Measurements from ENCODE around the gene COX6A1.

Gene COX6A1

DNA sequence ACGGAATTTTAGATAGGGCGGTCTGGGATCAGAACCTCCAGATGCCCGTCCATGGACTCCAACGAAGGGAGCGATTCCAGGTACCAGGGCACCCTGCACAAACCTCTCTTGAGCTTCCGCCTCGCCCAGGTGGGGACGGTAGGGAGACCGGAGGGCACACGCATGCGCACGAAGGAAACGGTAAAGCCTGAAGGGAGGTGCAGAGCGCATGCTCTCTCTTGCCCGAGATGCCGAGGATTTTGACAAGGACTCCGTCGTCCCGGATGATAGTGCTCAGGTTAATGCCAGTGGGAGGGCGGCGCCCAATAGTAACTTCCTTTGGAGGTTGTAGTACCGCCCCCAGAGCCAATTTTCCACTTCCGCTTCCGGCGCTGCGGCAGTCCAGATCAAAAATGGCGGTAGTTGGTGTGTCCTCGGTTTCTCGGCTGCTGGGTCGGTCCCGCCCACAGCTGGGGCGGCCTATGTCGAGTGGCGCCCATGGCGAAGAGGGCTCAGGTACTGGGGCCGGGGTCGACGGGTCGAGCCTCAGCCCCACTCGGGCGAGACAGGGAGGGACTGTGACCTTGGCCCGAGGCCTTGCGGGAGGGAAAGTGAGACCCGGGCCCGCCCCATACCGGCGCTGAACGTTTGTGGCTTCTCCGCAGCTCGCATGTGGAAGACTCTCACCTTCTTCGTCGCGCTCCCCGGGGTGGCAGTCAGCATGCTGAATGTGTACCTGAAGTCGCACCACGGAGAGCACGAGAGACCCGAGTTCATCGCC lies at the start of gene COX6A1:
COX6A1 (plus strand) TSS at position 379 of the 760 bp plus-strand sequence; CDS start at position 393, 14 bp downstream.
- DNase-seq (ENCODE audit: extremely low read depth in 1 of 2, low read depth in 1 of 2), result peak; percentile 93 to 97

DNA sequence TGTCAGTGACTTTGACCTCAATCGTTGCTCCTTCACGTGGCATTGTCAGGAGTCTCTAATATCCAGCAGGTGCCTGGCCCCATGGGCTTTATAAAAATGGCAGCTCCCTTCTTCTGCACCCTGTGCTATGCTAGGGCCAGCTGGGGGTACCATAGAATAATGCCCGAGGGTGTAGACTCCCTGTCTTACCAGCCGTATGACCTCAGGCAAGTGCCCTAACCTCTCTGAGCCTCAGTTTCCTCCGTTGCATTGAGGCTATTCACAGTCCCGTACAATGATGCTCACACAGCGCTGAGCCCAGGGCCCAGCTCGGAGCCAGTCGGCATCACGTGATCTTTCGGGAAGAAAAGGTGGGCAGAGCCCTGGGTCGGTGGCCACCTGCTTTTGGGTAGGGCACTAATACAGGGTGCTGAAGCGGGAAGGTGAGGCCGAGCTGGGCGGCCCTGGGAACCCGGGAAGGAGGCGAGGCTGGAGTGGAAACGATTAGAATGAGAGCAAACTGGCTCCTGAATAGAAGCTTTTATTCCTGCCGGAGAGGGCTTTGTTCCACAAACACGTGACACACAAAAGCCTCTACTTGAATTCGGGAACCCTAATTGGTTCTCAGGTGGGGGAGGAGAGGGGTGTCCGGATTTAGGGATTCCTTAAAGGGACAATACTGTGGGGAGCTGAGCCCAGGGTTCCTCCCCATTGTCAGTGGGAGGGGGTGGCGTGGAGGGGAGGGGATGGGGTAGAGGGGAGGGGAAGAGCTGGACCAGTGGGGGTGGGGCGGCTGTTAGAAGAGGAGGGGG lies 49.0 kb upstream of the COX6A1 start:
- DNase-seq (ENCODE audit: extremely low read depth in 1 of 2, low read depth in 1 of 2), result no peak

- no peak for DNase-seq (ENCODE audit: extremely low read depth in 1 of 2, low read depth in 1 of 2)
These were observed 47.3 kb upstream of the COX6A1 start for GRCh38 chr12:120390540-120391120.

DNA sequence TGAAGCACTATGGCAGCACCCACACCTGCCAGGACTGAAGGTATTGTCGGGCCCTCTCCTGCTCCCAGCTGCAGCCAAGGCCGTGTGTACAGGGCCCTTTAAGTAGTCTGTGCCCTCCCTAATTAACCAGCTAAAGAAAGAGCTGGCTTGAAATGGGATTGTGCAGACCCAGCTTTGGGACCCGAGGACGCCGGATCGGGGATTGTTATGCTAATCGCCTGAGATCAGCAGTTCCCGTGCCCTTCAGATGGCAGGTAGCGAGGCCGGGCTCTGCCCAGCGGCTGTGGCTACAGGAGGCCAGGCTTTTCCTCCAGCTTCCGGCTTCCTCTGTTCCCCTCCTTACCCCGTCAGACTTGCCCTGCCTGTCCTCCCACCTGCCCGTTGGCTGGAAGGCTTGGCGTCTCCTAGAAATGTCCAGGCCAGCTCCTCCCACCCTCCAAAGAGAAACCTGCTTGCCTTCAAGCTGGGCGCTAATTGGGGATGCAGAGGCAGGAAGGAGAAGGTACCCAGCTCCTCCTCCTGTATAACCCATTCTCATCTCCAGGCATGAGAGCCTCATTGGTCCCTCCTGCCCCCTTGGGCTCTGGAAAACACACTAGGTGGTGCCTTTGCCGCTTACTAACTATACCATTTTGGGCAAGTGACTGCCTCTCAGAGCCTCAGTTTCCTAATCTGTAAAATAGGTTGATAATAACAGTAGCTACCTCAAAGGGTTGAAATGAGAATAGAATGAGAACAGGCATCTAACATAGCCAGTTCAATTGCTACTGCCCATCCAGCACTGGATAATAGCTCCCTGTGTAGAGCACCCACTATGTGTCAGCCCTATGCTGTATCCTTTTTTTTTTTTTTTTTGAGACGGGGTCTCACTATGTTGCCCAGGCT lies 43.2 kb upstream of the COX6A1 start:
- DNase-seq (ENCODE audit: extremely low read depth in 1 of 2, low read depth in 1 of 2), result no peak

DNA sequence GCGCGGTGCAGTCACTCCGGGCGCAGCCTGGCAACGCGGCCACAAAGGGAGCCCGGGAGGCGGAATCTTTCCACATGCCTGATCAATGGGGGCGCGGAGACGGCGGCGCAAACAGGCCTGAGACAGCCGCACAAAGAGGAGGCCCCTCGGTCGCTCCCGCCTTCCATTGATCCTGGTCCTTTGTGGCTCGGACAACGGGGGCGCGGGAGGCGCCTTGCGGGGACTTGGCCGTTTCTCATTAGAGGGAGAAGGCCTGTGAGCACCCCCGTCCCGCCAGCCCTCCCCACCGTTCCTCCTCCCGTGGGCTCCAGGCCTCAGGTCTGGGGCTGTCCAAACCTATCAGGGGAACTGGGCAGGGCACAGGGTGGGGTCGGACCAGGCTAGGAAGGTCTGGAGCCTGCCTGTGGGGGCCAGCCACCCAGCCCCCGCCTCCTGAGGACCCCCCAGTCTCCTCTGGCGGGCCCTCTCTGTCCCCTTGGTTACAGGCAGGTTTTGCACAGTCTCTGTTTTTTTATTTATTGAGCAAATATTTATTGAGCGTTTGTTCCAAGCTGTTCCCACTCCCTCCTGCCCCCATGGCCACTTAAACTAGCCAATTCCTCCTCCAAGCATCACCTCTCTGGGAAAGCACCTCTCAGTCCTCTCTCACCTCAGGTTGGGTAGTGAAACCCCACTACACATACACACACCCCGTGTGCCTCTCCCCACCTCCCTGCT lies 39.9 kb upstream of the COX6A1 start:
- no peak for DNase-seq (ENCODE audit: extremely low read depth in 1 of 2, low read depth in 1 of 2)

GRCh38 chr12:120399531-120399930 lies 38.4 kb upstream of the COX6A1 start:
- DNase-seq (ENCODE audit: extremely low read depth in 1 of 2, low read depth in 1 of 2), result no peak

DNA sequence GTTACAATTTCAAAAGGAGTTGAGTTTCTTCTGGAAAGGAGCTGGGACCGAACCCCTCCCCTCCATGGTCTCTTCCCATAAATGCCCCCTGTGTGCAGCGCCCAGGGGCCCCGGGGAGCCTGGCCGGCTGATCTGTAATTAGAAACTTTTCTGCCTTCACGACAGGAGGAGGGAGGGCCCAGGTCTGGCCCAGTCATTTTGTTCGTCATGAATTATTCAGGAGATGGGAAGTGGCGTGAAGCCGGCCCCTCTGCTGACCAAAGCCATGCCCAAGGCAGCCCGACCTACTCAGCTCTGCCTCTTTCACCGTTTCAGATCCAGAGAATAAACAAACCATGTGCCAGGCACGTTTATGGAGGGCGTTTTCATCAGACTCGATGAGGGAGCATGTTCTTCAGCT lies 35.7 kb upstream of the COX6A1 start:
- no peak for DNase-seq (ENCODE audit: extremely low read depth in 1 of 2, low read depth in 1 of 2)

GRCh38 chr12:120403869-120404268 lies 34.0 kb upstream of the COX6A1 start:
- DNase-seq (ENCODE audit: extremely low read depth in 1 of 2, low read depth in 1 of 2), result no peak

- DNase-seq (ENCODE audit: extremely low read depth in 1 of 2, low read depth in 1 of 2), result no peak
These were observed 33.6 kb upstream of the COX6A1 start for GRCh38 chr12:120404271-120404670.

DNA sequence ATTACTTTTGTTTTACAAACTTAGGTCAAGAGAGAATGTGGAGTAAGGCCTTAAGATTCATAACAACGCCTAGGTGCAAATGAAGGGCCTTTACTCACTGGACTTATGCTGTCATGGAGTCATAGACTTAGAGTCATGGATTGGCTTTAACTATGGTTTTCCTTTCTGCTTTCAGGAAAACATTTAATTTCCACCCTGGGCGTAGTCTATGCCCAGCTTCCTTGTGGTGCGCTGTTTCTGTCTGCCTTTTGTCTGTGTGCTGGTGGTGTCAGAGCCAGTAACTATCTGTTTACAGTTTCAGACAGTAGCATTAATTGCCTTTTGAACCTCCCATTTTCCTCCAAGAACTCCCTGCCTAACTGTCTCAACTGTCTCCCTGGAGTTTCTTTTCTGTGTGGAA lies 31.8 kb upstream of the COX6A1 start:
- no peak for DNase-seq (ENCODE audit: extremely low read depth in 1 of 2, low read depth in 1 of 2)

GRCh38 chr12:120406553-120406952 lies 31.4 kb upstream of the COX6A1 start:
- DNase-seq (ENCODE audit: extremely low read depth in 1 of 2, low read depth in 1 of 2), result no peak

DNA sequence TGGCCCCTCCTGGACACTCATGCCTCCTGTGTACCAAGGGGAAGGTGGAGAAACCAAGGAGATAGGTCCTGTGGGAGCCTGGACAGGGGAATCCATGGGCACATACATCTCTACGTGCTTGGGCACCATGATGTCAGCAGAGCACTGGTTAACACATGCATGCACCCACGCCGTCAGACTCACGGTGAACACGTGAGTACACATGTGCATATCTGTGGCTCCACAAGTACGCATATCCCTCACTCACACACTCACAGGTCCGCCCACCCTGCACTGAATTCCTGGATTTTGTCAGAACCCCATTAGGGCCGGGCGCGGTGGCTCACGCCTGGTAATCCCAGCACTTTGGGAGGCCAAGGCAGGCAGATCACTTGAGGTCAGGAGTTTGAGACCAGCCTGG lies 29.1 kb upstream of the COX6A1 start:
- DNase-seq (ENCODE audit: extremely low read depth in 1 of 2, low read depth in 1 of 2), result no peak

- no peak for DNase-seq (ENCODE audit: extremely low read depth in 1 of 2, low read depth in 1 of 2)
These were observed 25.5 kb upstream of the COX6A1 start for GRCh38 chr12:120412421-120412820.

DNA sequence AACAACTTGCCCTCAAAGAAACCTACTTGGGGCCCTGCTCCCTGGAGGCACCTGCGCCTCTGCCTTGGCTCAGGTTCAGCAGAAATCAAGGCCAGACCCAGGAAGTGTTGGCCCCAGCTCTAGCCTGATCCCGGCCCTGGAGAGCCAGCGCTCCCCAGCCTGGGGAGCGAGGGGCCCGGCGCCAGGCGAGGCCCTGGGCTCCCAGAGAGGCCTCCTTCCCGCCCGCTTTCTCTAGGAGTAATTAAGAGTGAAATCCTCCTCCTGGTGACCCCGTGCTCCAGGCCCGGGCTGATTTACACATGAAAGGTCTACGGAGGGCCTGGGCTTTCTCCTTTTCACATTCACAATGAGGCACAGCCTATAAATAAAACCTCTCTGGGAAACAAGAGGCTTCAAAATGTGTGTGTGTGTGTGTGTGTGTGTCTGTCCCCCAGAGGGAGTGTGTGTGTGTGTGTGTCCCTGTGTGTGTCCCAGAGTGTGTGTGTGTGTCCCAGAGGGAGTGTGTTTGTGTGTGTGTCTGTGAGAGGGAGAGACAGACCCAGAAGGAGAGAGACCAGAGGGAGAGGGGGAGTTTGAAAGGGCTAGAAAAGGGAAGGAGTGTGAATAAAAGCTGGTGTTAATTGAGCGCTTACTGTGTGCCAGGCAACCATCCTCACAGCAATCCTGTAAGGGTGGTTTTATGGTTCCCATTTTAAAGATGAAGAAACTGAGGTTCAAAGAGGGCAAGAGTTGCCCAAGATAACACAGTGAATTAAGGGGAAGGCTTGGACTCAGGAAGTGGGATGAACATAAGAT lies 23.8 kb upstream of the COX6A1 start:
- DNase-seq (ENCODE audit: extremely low read depth in 1 of 2, low read depth in 1 of 2), result no peak

GRCh38 chr12:120416490-120417216 lies 21.3 kb upstream of the COX6A1 start:
- DNase-seq (ENCODE audit: extremely low read depth in 1 of 2, low read depth in 1 of 2), result no peak

DNA sequence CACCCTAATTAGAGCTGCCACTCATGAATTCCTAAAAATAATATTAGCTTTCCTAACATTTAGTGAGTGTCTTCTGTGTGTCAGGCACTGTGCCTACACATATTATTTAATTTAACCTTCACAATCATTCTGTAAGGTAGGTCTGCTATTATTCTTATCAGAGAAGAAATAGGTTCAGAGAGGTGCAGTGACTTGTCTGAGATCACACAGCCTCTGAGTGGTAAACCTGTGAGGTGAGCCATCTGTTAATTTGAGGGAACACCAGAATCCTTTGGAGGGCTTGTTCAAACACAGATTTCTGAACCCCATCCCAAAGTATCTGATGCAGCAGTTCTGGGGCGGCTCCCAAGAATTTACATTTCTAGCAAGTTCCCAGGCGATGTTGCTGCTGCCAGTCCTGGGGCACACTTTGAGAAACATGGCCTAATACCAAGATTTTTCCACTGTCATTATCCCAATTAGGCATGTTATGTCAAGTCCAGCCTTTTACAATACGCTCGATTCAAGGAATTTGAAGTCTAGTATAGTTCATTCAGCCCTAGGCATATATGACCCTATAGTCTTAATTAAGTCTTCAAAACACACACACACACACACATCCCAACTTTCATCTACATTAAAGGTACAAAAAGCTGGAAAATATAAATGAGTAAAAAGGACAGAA lies 19.9 kb upstream of the COX6A1 start:
- DNase-seq (ENCODE audit: extremely low read depth in 1 of 2, low read depth in 1 of 2), result no peak

GRCh38 chr12:120421701-120422100 lies 16.2 kb upstream of the COX6A1 start:
- no peak for DNase-seq (ENCODE audit: extremely low read depth in 1 of 2, low read depth in 1 of 2)

GRCh38 chr12:120422892-120423456 lies 14.9 kb upstream of the COX6A1 start:
- no peak for DNase-seq (ENCODE audit: extremely low read depth in 1 of 2, low read depth in 1 of 2)
